ENCODE results near the gene RGS3. TPM values are rescaled to one million over a fixed set of nuclear protein-coding genes. Genes with fewer than 3 reads are reported as not detected.

Gene RGS3
- polyA plus RNA-seq, 3 donors from 2014 or later = 76.9 to 230 (median 90.7) TPM

DNA sequence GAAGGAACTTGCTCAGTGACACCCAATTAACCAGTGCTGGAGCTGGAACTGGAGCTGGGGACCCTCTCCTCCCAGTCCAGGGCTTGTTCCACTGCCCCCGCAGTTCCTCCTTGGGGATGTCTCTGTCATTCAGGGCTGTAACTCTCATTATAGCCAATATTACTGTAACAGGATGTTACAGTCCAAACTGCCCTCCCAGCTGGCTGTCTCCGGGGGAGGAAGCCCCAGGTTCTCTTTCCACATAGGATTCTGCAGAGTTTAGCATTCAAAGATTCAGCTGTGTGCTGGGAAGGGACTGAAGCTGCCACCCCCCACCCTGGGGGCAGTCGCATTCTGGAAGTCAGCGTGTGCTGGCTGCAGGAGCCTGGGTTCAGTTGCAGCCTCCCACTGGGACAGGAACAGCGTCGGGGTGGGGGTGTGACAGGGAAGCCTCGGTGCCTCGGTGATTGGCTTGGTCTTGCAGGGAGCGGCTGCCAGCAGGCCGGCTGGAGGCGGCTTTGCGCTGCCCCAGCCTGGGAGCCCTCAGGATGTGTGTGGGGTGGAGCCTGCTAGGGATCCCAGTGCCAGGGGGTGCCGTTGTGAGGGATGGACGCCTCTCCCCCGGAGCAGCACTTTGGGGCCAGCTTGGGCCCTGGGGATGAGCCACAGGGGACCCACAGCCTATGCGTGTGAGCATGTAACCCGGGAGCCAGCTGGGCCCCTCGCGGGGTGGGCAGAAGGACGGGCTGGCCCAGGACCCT is 101.1 kb downstream of the RGS3 start:
- Mint-ChIP-seq H3K4me1 (peaks cover 98 to 100% of the 10 kb centered on the region in 2 donors), H3K27ac (peak overlapping the region; percentile 62 to 87 (median 84))

GRCh38 chr9:113566016-113566711 is 102.6 kb downstream of the RGS3 start:
- H3K27ac Mint-ChIP-seq = peak overlapping the region; percentile 45 to 93 (median 82)
- peaks cover 0 to 3% (median 1%) of the 10 kb centered on the region in 3 donors for H3K27me3 Mint-ChIP-seq (ENCODE audit: low read depth in 3 of 3)
- H3K9me3 Mint-ChIP-seq = no peaks in the 10 kb centered on the region
- peak overlapping the region in 3 of 5 donors; percentile 21 to 62 (median 50) for H3K4me3 Mint-ChIP-seq
- peaks cover 0 to 3% (median 0%) of the 10 kb centered on the region in 3 donors for H3K36me3 Mint-ChIP-seq
- DNase-seq = no peak
- peaks cover 98 to 99% of the 10 kb centered on the region in 2 donors for H3K4me1 Mint-ChIP-seq

More for the DNA sequence above, 101.1 kb downstream of the RGS3 start:
- H3K36me3 Mint-ChIP-seq = peaks cover 0 to 3% (median 0%) of the 10 kb centered on the region in 3 donors
- DNase-seq = no peak
- peaks cover 0 to 4% (median 3%) of the 10 kb centered on the region in 3 donors for H3K27me3 Mint-ChIP-seq (ENCODE audit: low read depth in 3 of 3)
- no peaks in the 10 kb centered on the region for H3K9me3 Mint-ChIP-seq
- H3K4me3 Mint-ChIP-seq = peak overlapping the region in 3 of 5 donors; percentile 51 to 62 (median 53)

GRCh38 chr9:113566712-113567071 is 103.2 kb downstream of the RGS3 start:
- H3K9me3 Mint-ChIP-seq = no peaks in the 10 kb centered on the region
- H3K27me3 Mint-ChIP-seq (ENCODE audit: low read depth in 3 of 3) = peaks cover 0 to 3% (median 1%) of the 10 kb centered on the region in 3 donors
- no peak overlapping the region for H3K4me3 Mint-ChIP-seq
- DNase-seq = no peak
- peaks cover 98 to 99% of the 10 kb centered on the region in 2 donors for H3K4me1 Mint-ChIP-seq
- H3K27ac Mint-ChIP-seq = peak overlapping the region in 4 of 6 donors; percentile 19 to 87 (median 82)
- peaks cover 0 to 3% (median 0%) of the 10 kb centered on the region in 3 donors for H3K36me3 Mint-ChIP-seq

- H3K4me3 Mint-ChIP-seq = peak overlapping the region in 2 of 5 donors; percentile 25 to 26
- no peaks in the 10 kb centered on the region for H3K9me3 Mint-ChIP-seq
- peaks cover 98 to 99% of the 10 kb centered on the region in 2 donors for H3K4me1 Mint-ChIP-seq
- H3K27ac Mint-ChIP-seq = peak overlapping the region; percentile 60 to 89 (median 74)
- peaks cover 0 to 3% (median 0%) of the 10 kb centered on the region in 3 donors for H3K36me3 Mint-ChIP-seq
- DNase-seq = no peak
- H3K27me3 Mint-ChIP-seq (ENCODE audit: low read depth in 3 of 3) = peaks cover 0 to 3% (median 1%) of the 10 kb centered on the region in 3 donors
Observed at GRCh38 chr9:113567361-113568080, 104.0 kb downstream of the RGS3 start.

DNA sequence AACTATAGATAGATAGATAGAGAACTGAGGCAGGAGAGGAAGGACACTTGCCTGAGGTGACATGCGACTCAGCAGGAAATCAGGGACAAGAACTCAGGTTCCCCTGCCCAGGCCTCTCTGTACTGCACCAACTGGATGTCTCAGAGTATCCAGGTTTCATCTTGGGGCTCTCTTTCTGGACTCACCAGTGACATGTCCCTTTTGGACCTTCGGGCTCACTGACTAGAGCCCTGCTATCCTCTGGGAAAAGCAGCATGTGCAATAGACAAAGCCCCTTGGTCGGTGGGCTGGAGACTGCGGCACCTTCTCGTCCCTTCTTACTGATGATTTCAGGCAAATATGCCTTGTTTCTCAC is 104.5 kb downstream of the RGS3 start:
- H3K4me3 Mint-ChIP-seq = no peak overlapping the region
- peaks cover 0 to 3% (median 0%) of the 10 kb centered on the region in 3 donors for H3K36me3 Mint-ChIP-seq
- H3K9me3 Mint-ChIP-seq = no peaks in the 10 kb centered on the region
- H3K27me3 Mint-ChIP-seq (ENCODE audit: low read depth in 3 of 3) = peaks cover 0 to 3% (median 1%) of the 10 kb centered on the region in 3 donors
- peaks cover 98 to 99% of the 10 kb centered on the region in 2 donors for H3K4me1 Mint-ChIP-seq
- no peak for DNase-seq
- peak overlapping the region in 3 of 6 donors; percentile 32 to 89 (median 46) for H3K27ac Mint-ChIP-seq

DNA sequence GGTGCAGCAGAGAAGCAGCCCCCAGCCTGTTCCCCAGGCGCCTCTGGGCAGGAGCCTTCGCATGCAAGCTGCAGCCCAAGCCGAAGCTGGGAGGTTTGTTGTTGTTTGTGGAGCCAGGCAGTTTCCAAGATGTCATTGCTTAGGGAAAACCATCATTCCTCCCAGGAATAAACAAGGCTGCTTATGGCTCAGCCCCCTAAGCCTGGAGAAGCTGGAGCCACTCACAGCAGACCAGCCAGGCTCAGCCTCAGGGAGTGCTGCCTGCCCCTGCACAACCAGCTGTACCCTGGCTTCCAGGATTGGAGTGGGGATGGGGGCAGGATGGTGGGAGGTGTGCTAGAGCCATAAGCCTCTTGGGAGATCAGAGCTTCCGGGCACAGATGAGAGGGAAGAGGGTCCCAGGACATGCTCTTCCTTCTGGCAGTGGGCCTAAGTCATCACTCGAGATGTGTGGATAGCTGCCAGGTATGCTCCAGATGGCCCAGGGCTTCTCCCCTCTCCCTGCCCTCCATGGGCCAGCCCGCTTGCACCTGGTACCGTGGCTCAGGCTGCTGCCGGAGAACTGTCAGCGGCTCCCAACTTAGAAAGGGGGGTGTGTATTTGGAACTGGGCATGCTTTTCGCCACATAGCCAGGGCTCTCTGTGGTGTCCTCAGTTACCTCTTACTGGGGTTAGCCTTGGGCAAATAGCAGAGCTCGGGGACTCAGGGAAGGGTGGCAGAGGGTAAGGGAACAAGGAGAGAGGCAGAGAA is 105.2 kb downstream of the RGS3 start:
- peaks cover 0 to 3% (median 1%) of the 10 kb centered on the region in 3 donors for H3K27me3 Mint-ChIP-seq (ENCODE audit: low read depth in 3 of 3)
- H3K4me3 Mint-ChIP-seq = peak overlapping the region in 3 of 5 donors; percentile 13 to 75 (median 27)
- H3K27ac Mint-ChIP-seq = peak overlapping the region; percentile 72 to 96 (median 87)
- no peak for DNase-seq
- H3K9me3 Mint-ChIP-seq = no peaks in the 10 kb centered on the region
- H3K36me3 Mint-ChIP-seq = no peaks in the 10 kb centered on the region
- peaks cover 98 to 99% of the 10 kb centered on the region in 2 donors for H3K4me1 Mint-ChIP-seq

GRCh38 chr9:113569472-113570060 is 106.0 kb downstream of the RGS3 start:
- DNase-seq = no peak
- Mint-ChIP-seq H3K4me1 (peaks cover 98 to 99% of the 10 kb centered on the region in 2 donors), H3K27me3 (ENCODE audit: low read depth in 3 of 3) (peaks cover 0 to 6% (median 1%) of the 10 kb centered on the region in 3 donors), H3K9me3 (peaks cover 0 to 2% (median 0%) of the 10 kb centered on the region in 6 donors), H3K36me3 (peaks cover 0 to 5% (median 0%) of the 10 kb centered on the region in 3 donors), H3K27ac (peak overlapping the region; percentile 72 to 96 (median 87)), H3K4me3 (peak overlapping the region in 4 of 5 donors; percentile 13 to 76 (median 51))

GRCh38 chr9:113570106-113570505 is 106.6 kb downstream of the RGS3 start:
- peak overlapping the region in 3 of 5 donors; percentile 3 to 26 (median 8) for H3K4me3 Mint-ChIP-seq
- peaks cover 0 to 2% (median 0%) of the 10 kb centered on the region in 6 donors for H3K9me3 Mint-ChIP-seq
- peaks cover 98 to 99% of the 10 kb centered on the region in 2 donors for H3K4me1 Mint-ChIP-seq
- peak overlapping the region; percentile 59 to 93 (median 74) for H3K27ac Mint-ChIP-seq
- peaks cover 0 to 6% (median 1%) of the 10 kb centered on the region in 3 donors for H3K27me3 Mint-ChIP-seq (ENCODE audit: low read depth in 3 of 3)
- DNase-seq = no peak
- H3K36me3 Mint-ChIP-seq = peaks cover 0 to 5% (median 0%) of the 10 kb centered on the region in 3 donors

- Mint-ChIP-seq H3K27ac (peak overlapping the region; percentile 68 to 93 (median 90)), H3K36me3 (peaks cover 0 to 5% (median 0%) of the 10 kb centered on the region in 3 donors), H3K27me3 (ENCODE audit: low read depth in 3 of 3) (peaks cover 0 to 6% (median 1%) of the 10 kb centered on the region in 3 donors), H3K4me1 (peaks cover 98 to 99% of the 10 kb centered on the region in 2 donors), H3K4me3 (peak overlapping the region in 3 of 5 donors; percentile 11 to 41 (median 12)), H3K9me3 (peaks cover 0 to 2% (median 0%) of the 10 kb centered on the region in 6 donors)
- DNase-seq = no peak
Observed at GRCh38 chr9:113570749-113571711, 107.5 kb downstream of the RGS3 start.

DNA sequence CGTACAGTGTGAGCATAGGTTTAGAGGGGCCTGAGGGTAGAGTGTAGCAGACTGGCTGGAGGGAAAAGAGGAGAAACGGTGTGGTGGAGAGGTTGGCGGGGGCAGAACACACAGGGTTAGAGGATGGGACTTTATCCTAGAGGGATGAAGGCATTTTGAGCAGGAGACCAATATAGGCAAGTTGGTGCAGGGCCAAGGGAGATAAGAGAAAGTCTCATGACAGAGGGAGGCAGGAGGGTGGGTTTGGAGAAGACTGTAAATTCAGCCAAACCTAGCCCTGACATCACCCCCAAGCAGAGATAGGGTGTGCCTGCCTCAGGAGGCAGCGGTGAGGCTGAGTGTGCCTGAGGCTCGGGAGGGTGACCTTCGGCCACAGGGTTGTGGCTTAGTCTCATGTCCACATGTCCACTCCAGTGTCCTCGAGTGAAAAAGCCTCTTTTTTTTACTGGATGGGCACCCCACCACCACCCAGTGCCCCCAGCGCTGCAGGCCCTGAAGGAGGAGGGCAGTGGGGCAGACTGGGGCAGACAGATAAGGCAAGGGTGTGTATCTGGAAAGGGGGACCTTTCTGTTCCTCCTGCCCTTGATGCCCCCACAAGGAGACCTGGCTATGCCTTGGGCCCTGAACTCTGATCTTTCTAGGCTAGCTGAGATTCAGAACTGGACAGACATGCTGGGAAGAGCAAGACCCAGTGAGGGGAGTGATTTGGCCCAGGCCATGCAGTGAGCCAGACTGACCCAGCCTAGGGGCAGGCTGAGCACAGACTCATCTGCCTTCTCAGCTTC is 108.7 kb downstream of the RGS3 start:
- Mint-ChIP-seq H3K4me1 (peaks cover 98 to 99% of the 10 kb centered on the region in 2 donors), H3K9me3 (peaks cover 0 to 2% (median 0%) of the 10 kb centered on the region in 6 donors), H3K4me3 (peak overlapping the region; percentile 13 to 53 (median 40)), H3K36me3 (peaks cover 0 to 5% (median 0%) of the 10 kb centered on the region in 3 donors), H3K27ac (peak overlapping the region; percentile 76 to 93 (median 90)), H3K27me3 (ENCODE audit: low read depth in 3 of 3) (peaks cover 0 to 9% (median 1%) of the 10 kb centered on the region in 3 donors)
- DNase-seq = no peak

All from immature natural killer cell (primary cell).